GM21447 (cell line): ENCODE data around the gene WDR88.
"Not testable (repeated sequence)": the region's sequence is repeated elsewhere in the genome, so short reads cannot be mapped to it uniquely, and the experiment has no call there.

Experiments used
- ATAC-seq: cut with Tn5 transposase; IDR thresholded peaks from one replicate; pipeline ENCODE4 v1.9.1; 2021; ENCODE audit not compliant: unreplicated experiment

The WDR88 gene

DNA sequence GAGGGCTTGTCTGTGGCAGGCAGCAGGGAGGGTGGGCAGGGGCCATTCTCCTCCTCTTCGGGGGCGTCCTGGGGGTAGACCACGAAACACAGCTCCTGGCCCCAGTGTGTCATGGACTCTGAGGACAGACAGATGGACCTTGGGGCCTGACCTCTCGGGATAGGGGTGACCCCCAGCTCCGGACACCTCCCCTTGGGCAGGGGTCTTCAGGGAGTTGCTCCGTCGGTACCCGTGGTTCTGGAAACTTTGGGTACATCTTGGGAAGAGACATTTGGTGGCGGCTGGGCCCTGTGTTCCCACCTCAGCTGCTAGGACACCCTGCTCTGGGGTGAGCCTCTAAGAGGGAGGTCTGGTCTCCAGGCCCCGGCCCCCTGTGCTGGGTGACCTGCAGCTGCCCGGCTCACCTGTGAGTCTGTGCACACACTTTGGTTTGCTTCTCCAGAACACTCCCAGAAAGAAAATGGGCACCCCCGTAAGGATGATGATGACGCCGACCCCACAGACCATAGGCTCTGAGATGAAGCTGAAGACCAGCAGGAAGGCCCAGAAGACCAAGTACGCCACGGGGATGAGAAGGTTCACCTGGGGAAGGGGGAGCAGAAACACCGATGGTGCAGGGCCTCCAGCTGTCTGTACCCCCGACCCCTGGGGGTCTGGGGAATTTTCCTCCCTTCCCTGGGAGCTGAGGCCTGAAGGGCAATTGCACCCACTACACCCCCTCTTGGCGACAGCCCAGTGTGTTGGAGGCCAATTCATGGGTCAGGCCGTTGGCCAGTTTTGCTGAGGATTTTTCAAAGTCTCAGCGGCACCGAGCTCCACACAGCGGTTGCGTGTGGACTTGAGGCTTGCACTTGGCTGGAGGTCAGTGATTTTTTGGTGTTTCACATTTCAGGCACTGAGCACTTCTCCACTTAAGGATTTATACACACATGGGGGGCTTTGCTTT is 77.3 kb downstream of the WDR88 start:
- no peak for ATAC-seq

GRCh38 chr19:33209850-33210230 is 77.9 kb downstream of the WDR88 start:
- ATAC-seq, result not testable (repeated sequence)

DNA sequence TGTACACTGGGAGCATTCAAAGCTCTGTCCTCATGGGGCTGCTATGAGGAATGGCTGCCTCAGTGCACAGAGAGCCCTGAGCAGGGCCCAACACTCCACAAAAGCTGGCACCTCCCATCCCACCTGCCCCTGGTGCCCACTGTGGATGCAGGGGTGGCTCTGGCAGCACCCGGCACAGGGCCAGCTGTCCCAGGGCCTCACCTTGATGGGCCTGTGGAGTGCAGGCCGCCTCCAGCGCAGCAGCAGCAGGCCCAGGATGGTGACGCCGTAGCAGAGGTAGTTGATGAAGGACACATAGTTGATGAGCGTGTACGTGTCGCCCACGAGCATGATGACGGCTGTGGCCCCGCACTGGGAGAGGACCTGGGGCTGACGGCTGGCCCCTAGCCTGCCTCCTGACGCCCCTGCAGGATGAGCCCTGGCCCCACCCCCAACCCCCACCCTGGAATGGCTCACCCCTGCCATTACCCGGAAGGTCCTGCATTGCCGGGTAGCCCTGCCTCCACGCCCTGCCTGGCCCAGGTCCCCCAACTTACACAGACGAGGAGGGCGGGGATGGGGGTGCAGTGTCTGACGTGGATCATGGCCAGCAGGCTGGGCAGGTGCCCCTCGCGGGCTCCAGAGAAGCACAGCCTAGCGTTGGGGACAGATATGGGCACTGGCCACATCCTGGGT is 78.5 kb downstream of the WDR88 start:
- ATAC-seq, result no peak

GRCh38 chr19:33211794-33212435 is 80.0 kb downstream of the WDR88 start:
- no peak for ATAC-seq

- ATAC-seq, result no peak
Measured at GRCh38 chr19:33212436-33213172, 80.7 kb downstream of the WDR88 start.

DNA sequence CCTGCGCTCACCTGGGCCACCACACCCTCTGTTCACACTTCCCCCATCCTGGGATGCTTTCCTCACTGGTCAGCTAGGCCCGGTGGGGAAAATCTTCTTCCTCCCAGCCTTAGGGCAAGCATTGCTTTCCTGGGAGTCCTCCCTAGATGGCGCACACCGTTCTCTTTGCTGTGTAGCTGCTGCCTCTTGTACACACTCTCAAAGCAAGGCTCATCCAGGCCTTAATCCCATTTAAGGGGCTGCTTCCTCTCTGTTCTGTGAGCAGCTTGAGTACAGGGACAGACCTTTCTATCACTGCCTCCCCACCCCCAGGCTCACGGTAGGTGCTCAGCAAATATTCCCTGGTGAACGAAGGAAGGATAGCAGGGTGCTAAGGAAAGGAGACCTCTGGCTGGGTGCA is 82.7 kb downstream of the WDR88 start:
- ATAC-seq, result no peak

DNA sequence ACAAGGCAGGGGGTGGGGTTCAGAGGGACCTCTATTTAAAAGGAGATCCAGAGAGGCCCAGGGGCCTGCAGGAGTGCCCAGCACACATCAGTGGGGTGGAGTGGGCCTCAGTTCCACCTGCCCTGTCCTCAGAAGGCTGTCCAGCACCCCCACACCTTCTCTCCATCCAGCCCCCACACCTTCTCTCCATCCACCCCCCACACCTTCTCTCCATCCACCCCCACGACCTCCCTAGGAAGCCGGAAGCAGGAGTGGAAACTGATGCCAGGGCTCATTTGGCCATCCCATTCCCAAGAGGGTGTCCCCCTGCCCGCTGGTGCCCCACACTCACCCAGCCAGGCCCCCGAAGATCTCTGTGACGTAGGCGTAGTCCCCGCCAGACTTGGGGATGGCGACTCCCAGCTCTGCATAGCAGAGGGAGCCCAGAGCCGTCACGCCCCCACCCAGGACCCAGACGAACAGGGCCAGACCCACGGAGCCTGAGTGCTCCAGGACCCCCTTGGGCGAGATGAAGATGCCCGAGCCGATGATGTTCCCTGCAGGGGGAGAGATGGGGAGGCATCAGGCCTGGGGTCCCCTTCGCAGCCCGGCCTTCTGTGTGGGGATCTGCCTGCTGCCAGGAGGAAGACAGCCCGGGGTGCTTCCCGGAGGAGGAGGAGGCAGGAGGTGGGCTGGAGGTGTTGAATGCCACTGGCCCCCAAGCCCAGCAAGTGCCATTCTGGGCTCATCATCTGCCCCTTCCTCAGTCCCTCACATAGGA is 83.7 kb downstream of the WDR88 start:
- ATAC-seq, result no peak

DNA sequence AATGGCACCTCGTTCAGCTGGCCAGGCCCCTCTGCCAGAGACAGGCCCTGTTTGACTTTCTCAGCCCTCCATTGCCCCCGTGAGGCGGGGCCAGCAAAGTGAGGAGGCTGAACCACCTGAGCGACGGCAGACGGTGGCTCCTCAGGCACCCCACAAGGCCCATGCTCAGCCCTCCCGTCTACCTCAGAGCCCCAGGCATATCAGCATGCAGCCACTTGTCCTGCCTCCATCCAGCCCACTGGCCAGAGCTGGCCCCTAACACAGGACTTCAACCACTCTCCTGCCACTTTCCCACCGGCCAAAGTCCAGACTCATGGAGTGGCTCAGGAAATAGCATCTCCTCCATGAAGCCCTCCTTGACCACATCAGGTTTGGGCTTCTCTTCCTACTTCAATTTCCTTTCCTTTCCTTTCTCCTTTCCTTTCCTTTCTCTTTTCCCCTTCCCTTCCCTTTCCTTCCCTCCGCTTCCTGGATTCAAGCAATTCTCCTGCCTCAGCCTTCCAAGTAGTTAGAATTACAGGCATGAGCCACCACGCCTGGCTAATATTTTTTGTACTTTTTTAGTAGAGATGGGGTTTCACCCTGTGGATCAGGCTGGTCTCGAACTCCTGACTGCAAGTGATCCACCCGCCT is 84.4 kb downstream of the WDR88 start:
- ATAC-seq, result no peak

GRCh38 chr19:33217881-33218280 is 86.0 kb downstream of the WDR88 start:
- ATAC-seq, result no peak

- no peak for ATAC-seq
Measured at GRCh38 chr19:33219261-33219815, 87.4 kb downstream of the WDR88 start.

DNA sequence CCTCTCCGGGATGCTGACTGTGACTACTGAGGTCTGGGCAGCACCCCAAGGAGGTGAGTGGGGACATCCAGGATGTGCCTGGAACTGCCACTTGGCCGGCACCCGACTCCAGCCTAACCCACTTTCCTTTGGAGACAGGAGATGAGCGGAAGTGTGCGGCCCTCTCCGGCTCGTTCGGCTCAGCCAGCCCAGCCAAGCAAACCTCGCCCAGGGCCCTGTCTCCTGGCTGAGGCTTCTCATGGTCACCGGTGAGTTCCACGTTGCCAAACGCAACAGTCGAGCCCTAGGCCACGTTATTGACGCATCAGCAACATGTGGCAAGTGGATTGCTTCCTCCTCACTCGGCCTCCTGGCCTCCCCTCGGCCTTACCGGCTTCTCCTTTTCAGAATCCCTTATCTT is 88.2 kb downstream of the WDR88 start:
- ATAC-seq, result no peak

DNA sequence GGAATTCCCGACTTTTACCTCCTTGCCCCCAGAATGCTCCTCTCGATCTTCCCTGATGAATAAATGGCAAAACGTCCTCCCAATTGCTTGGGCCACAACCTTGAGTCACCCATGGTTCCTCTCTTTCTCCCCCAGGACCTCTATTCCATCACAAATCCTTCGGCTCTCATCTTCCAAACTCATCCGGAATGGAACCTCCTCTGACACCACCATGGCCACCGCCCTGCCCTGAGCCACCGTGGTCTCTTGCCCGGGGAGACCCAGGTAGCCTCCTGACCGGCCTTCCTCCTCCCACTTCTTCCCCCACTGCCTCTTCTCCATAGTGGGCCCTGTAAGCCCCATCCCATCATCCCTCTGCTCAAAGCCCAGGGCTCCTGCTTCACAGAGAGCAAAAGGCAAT is 88.8 kb downstream of the WDR88 start:
- no peak for ATAC-seq

GRCh38 chr19:33221638-33222037 is 89.7 kb downstream of the WDR88 start:
- ATAC-seq, result no peak

DNA sequence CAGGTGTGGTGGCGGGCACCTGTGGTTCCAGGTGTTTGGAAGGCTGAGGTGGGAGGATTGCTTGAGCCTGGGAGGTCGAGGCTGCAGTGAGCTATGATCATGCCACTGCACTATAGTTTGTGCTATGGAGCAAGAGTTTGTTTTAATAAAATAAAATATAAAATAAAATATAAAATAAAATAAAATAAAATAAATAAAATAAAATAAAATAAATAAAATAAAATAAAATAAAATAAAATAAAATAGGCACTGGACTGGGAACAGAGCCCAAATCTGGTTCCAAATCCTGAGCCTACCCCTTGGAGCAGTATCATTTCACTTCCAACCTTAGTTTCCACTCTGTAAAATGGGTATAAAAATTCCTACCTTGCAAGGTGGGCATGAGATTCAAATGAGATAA is 90.3 kb downstream of the WDR88 start:
- not testable (repeated sequence) for ATAC-seq

- no peak for ATAC-seq
Measured at GRCh38 chr19:33224694-33225457, 93.0 kb downstream of the WDR88 start.
